GM19397 (cell line): ENCODE measurements around the gene FBLL1.
"Not testable (repeated sequence)": the region's sequence is repeated elsewhere in the genome, so short reads cannot be mapped to it uniquely, and the experiment has no call there.

Experiments used
- ATAC-seq: cut with Tn5 transposase; IDR thresholded peaks from one replicate; pipeline ENCODE4 v1.9.1; 2021; ENCODE audit warnings: mild to moderate bottlenecking, moderate library complexity; ENCODE audit not compliant: unreplicated experiment

Gene FBLL1

DNA sequence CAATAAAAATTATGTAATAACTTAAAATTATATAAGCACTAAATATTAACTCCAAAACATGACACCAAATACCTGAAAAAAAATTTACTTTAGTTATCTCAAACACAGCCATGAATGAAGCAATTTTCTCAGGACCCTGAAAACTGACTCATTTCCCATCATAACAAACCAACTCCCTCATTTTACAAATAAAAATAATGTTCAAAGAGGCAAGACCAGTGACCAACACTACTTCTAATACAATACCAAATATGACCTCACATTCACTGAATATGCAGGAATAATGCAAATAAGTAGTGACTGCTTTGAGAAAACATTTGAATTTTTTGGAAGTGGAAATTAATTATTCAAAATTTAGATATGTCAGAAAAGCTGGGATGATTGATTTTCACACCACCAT is 21.6 kb downstream of the FBLL1 start:
- no peak for ATAC-seq

DNA sequence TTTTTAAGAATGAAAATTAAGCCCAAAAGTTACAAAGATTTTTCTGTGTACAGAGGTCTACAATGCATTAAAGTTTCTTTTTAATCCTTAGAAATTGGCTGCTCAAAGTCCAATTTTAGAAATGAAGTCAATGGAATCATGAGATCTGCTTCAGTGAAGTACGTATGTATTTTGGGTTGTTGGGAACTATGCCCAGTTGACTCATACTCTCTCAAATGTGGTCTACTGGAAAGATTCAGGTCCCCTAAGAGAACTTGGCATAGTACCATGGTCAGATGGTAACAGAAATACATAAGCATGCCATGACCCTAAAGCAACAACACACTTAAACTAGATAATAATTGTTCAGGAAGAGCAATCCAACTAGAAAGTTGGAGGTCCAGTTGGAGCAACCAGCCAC is 23.0 kb downstream of the FBLL1 start:
- no peak for ATAC-seq

DNA sequence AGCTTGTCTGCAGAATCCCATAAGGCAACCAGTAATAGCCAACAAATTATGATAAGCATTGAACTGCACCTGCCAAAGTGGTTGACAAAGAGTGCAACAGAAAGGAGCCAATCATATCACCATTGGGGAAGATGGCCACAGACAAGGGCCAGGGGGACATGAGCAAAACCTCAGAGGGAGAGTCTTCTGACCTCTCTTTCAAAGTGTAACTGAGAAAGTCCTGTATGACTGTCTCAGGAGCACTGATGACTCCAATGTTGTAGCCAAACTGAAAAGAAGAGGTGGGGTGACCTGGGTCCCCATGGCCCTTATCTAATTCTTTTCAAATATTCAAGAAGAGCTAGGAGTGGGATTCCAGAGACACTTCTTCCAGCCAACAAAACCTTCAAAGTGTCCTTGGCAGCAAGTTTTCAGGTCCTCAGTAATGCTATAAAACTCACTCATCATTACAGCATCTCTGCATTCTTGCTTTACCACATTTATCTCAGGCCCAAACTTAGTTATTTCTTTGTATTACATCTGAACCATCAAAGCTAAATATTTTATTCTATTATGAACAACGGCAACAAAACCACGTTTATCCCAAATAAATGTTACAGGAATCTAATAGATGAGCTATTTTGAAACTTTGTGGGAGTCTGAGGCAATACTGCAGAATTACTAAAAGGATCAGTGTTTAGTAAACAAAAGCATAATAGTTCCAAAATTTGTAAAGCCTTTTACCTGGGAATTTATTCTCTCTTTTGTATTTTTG is 24.4 kb downstream of the FBLL1 start:
- ATAC-seq = no peak

DNA sequence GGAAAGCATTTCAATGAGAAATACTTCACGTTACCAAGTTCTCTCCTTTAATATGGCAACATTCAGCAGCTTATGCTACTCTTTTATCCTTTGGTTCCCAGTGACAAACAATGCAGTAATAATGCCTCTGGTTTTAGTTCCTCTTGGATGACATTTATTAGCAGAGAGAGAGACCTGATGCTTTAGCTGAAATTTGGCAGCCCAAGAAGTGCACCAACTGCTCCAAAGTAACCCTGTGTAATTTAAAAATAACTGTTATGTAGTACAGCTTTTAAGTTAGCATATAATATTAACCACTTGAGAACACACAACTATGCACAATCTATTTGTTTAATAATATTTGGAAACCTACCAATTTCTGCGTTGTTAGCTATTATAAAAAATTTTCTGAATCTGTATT is 28.3 kb downstream of the FBLL1 start:
- ATAC-seq = no peak

DNA sequence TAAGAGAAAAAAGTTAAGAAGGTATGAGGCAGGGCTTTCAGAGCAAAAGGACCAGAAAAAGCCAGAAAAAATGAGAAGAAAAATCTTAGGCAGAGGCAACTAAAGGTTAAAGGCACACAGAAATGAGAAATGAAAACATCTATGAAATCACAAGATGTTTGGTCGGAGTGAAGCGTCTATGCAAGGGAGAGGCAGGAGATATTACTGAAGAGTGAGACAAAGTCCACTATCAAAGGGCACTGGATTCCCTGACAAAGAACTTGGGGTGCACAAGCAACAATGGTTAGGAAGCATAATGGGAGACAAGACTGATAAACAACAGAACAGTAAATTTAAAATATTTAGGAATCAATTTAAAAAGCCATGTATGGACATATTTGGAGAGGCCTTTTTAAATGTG is 33.2 kb downstream of the FBLL1 start:
- ATAC-seq = no peak

DNA sequence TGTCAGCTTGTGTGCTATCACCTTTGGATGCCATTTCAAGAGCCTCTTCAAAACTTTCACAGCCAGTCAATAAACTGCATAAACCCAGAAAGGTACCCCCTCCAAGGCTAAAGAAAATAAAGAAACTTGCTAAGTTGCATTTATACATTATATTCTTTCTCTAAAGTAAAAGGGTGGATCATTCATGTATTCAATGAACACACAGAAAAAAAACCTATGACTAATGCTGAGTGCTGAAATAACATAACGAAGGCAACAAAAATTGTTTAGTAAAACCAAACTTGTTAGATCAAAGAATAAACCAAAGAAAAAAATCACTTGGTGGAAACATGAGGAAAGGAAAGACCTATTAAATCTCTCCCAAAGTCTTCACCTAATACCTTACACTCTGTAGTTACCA is 34.9 kb downstream of the FBLL1 start:
- no peak for ATAC-seq

DNA sequence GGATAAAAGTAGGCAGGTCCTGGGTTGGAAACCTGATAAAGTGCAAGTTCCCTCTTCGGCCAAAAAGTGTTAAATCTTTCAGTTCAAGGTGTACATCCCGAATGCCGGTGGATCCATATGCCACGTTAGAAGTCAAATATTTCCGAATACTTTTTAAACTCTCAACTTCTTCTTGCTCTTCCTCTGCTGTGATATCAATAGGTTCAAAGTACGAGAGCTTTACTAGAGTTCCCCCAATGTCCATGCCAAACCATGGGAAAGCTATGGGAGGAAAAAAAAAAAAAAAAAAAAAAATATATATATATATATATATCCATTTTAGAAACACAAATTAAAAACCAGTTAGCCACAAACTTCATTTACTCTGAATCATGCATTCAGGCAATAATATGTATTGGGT is 39.6 kb downstream of the FBLL1 start:
- ATAC-seq = no peak

DNA sequence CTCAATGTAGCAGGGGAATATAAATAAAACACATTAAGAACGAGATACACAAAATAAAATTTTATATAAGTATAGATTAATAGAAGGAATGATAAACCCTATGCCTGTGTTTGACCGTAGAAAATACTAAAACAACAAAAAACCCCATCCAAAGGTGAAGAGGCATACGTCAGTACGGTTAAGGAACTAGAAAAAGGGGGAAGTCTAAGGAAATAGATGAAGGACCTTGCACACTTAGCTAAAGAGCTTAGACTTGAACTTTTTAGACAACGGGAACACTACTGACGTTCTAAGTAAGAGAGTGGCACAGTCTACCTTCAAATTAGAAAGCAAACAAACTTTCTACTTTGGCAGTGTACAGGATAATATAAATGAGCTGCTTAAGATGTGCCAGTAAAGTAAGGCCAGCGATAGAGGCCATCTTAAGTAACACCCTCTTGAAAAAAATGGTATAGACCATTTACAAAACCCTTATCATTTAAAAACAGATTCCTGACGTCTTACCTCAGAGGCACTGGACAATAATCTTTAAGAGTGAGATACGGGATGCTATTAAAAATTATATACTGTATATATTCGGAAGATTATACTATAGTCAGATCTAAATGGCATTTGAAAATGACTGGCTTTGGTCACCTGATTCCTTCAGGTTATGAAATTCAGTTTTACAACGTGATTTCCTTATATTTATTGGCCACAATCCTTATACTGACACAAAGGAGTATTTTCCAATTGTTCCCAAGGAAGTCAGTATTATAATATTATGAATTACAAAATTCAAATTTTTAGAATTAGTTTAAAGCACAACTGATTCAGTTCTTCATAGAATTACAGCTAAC is 41.6 kb downstream of the FBLL1 start:
- ATAC-seq = no peak

DNA sequence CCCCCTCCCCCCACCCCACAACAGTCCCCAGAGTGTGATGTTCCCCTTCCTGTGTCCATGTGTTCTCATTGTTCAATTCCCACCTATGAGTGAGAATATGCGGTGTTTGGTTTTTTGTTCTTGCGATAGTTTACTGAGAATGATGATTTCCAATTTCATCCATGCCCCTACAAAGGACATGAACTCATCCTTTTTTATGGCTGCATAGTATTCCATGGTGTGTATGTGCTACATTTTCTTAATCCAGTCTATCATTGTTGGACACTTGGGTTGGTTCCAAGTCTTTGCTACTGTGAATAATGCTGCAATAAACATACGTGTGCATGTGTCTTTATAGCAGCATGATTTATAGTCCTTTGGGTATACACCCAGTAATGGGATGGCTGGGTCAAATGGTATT is 44.6 kb downstream of the FBLL1 start:
- not testable (repeated sequence) for ATAC-seq

DNA sequence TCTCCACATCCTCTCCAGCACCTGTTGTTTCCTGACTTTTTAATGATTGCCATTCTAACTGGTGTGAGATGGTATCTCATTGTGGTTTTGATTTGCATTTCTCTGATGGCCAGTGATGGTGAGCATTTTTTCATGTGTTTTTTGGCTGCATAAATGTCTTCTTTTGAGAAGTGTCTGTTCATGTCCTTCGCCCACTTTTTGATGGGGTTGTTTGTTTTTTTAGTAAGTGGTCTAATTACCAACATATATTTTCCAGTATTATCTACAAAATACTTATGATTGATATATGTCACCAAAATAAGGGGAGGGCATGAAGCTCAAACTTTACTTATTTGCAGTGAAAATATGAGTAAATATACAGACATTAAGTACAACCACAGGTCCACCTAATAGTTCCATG is 45.1 kb downstream of the FBLL1 start:
- ATAC-seq = not testable (repeated sequence)

DNA sequence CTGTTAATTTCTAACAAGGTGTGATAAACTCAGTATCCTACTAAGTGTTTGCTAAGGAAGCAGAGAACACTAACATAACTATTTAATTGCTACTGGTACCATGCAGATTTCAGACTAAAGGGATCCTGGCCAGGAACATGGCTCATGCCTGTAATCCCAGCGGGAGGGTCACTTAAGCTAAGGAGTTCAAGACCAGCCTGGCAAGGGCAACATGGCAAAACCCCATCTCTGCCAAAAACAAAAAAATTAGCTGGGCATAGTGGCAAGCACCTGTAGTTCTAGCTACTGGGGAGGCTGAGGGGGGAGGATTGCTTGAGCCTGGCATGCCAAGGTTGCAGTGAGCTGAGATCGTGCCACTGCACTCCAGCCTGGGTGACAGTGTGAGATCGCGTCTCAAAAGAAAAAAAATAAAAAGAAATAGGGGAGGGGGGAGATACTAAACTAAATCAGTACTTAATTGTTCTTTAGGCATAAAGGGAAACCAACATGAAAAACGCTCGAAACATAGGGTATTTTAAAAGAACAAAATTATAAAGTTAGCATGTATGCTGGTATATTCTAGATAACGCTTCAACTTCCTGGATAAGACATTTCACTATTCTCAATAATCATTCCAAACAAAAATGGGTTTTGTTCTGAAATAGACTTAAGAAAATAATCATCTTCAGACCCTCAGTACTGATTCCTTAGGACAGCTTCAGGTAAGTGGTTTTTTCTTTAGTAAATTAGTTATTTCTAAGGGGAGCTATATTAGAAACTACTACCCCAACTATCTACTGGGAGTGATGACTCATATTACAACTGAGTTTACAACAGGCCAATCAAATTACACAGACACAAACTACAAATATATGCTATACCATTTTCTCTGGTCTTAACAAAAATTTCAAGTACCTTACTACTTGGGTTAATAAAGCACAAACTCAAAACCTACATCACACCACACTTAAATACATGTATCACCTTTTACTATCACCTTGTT is 46.6 kb downstream of the FBLL1 start:
- ATAC-seq = no peak

DNA sequence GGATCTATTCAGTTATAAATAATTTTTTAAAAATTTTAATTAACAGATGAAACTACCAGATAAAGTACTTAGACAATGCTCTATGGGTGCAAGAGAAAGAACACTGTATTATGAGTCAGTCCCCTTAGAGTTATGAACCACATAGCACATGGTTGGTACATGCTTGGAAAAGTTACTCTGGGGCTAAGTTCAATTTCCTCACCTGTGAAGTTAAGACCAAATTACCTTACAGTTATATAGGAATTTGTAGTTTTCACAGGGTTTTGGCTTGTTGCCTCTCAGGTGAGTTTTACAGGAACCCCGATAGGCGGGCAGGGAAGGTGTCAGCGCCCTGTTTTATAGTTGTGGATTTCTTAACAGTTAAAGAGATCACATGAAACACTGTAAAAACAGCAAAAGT is 48.9 kb downstream of the FBLL1 start:
- ATAC-seq = no peak

DNA sequence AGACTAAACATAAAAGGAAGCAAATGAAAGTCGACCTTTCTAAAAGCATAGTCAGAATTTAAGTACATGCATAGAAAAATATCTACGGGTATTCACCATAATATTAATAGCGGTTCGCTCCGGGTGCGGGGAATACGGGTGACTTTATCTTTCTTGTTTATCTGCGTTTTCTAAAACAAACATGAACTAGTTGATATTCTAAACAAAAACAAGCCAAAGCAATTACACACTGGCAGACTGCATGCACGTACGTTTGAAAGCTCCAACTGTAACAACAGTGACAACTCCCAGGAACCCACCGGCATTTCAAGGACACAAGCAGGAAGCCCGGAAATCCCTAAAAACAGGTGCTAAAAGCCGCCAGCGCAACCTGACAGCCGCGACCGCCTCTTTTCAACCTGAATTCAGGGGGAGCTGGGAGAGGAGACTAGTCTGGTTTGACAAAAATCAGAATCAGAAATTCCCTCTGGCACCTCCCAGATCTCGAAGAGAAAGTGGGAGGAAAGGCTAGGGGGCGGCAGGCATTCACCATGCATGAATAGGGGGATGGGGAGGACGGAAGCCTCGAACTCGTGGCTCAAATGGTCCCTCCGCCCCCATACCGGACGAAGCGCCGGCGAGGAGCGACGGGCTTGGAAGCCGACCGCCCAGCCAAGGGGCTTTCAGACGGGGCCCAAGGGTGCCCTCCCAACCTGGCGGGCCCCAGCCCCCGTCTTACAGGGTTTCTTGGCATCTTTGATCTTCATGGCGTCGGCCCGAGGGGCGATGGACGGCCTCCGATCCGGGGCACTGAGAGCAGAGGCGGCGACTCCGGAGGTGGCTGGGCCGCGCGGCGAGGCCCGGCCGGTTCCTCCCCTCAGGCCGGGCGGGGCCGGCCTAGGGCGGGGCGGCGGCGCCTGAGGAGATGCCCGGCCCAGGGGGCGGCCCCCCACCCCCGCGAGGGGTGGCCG is 49.7 kb downstream of the FBLL1 start, which contains the start of gene PANK3:
Gene PANK3, minus strand, starts transcription at position 831 of the 950 bp plus-strand sequence. Its CDS starts 85 bp downstream, at position 746.
- ATAC-seq = peak; percentile 72

DNA sequence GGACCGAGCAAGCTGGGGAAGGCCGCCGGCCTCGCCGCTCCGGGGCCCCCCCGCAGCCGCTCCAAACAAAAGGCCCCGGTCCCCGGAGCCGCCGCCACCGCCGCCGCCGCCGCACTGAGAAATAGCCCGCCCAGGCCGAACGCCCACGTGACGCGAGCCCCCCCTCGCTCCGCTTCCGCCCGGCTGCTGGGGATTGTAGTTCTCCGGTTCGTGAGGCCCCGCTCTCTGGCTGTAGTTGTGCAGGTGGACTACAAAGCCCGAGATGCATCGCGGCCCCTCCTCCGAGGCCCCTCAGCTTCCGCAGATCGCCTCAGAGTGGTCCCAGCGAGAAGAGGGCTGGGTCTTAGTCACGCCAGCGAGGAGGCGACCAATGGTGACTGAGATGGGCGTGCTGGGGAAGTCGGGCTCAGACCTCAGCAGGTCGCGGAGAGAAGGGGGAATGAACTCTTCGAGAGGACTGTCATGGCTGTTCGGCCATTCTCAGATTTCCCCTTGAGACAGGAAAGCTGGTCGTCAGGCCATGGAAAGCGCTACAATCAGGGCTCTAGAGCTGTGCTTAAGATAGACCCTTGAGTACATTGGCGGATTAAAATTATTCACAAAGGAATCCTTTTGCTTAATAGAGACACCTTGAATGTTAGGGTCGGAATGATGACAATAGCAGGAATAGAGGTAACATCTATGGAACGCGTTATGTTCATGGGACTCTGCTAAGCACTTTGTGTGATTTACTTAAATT is 50.6 kb downstream of the FBLL1 start:
- ATAC-seq = peak; percentile 94

DNA sequence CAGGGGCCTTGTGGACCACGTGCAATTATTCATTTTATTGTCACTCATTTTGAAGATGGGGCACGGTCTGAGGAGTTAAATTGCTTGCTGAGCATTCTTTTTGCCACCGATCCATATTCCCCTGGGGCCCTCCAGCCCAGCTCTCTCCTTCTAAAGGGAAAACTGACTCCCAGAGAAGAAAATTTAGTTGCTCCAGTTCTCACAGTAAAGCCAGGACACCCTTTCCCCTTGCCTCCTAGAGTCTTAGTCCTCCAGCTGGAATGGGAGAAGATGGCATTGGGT is 51.1 kb downstream of the FBLL1 start:
- no peak for ATAC-seq
